ENCODE results near the gene PBOV1.

GRCh38 chr6:138240476-138241245 lies 22.4 kb upstream of the PBOV1 start:
- TF ChIP-seq CTCF (IDR thresholded peaks at IDR 0.05) (no peak), POLR2A (IDR thresholded peaks at IDR 0.05) (no peak), POLR2AphosphoS5 (IDR thresholded peaks at IDR 0.05; ENCODE audit: insufficient read depth in 1 of 2, low read depth in 1 of 2) (no peak)
